HL-60 (cell line): ENCODE data around the gene RBM22.

Source experiments
- CTCF ChIP-seq: IDR thresholded peaks from one replicate; pipeline ENCODE4 v1.5.1; 2011; ENCODE audit warnings: low read length, control low read depth, inconsistent platforms; ENCODE audit not compliant: insufficient read depth
- GABPA ChIP-seq: IDR thresholded peaks from 2 replicates; pipeline ENCODE4 v1.6.1; 2012; ENCODE audit warnings: low read depth
- POLR2AphosphoS5 ChIP-seq: IDR thresholded peaks from 2 replicates; pipeline ENCODE4 v1.6.1; 2012; ENCODE audit warnings: low read depth
- REST ChIP-seq: IDR thresholded peaks from 2 replicates; pipeline ENCODE4 v1.6.1; 2012; ENCODE audit warnings: low read depth; ENCODE audit not compliant: insufficient replicate concordance
- SPI1 ChIP-seq: IDR thresholded peaks from 2 replicates; pipeline ENCODE4 v1.6.1; 2012; ENCODE audit warnings: low read depth, mild to moderate bottlenecking, borderline replicate concordance

- TF ChIP-seq CTCF, result no peak
- no peak for TF ChIP-seq GABPA
- TF ChIP-seq REST, result no peak
- no peak for TF ChIP-seq POLR2AphosphoS5
- no peak for TF ChIP-seq SPI1
Measured at GRCh38 chr5:150662731-150663516, 37.9 kb downstream of the RBM22 start.
